Fibroblast of the conjunctiva (primary cell): ENCODE measurements around the gene ZBED6.
A peak's percentile ranks its signal among the peaks of the same experiment; 100 is the strongest.
"Not testable (repeated sequence)": the region's sequence is repeated elsewhere in the genome, so short reads cannot be mapped to it uniquely, and the experiment has no call there.

Experiments
- DNase-seq: peaks from one replicate; pipeline ENCODE4 v3.0.0-alpha.2; 2010; ENCODE audit warnings: low read depth

The ZBED6 gene, protein sequence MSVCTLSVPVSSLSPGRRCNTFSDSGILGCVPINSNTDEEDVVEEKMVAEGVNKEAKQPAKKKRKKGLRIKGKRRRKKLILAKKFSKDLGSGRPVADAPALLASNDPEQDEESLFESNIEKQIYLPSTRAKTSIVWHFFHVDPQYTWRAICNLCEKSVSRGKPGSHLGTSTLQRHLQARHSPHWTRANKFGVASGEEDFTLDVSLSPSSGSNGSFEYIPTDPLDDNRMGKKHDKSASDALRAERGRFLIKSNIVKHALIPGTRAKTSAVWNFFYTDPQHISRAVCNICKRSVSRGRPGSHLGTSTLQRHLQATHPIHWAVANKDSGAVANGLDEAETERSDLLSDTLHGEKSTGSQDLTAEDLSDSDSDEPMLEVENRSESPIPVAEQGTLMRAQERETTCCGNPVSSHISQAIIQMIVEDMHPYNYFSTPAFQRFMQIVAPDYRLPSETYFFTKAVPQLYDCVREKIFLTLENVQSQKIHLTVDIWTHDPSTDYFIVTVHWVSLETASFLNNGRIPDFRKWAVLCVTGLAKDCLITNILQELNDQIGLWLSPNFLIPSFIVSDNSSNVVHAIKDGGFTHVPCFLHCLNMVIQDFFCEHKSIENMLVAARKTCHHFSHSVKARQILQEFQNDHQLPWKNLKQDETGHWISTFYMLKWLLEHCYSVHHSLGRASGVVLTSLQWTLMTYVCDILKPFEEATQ (N-terminal part only)

DNA sequence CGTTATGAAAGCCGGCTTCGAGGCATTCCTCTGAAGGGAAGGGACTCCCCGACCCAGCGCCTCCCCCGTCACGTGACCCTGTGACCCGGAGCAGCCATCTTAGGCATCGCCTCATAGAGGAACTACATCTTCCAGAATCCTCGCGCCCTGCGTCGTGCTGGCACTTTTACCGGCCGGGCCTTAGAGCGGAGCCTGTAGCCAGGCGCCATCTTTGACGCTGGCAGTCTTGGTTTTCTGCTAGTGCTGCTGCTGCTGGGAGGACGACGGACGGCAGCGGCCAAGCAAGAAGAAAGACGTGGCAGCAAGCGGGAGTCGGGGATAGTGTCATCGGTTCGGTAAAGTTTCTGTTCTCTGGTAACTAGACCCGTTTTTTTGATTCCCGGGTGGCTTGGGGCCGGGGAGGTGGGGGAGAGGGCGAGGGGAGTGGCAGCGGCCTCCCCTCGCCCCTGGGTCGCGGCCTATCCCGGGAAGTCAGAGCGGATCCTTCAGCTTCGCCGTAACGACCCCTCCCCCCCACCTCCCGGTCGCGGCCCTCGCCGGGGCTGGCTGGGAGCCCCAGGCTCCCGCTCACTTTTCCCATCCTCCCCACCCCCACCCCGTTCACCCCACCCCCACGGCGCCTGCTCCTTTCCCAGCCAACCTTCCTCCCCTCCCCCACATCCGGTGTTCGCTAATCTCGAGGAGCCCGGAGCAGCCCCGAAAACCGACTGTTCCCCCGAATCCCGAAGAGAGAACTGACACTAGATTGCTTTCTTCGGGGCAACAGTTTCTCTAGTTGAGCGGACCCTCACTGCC, at the start of gene ZBED6, which contains the start of gene ZC3H11A:
ZBED6 (plus strand) TSS at position 183 of the 795 bp plus-strand sequence. CDS start 1,900 bp downstream, outside the sequence.
ZC3H11A (plus strand) TSS at position 183 of the 795 bp plus-strand sequence. CDS start 21,448 bp downstream, outside the sequence.
- peak; percentile 97 for DNase-seq

DNA sequence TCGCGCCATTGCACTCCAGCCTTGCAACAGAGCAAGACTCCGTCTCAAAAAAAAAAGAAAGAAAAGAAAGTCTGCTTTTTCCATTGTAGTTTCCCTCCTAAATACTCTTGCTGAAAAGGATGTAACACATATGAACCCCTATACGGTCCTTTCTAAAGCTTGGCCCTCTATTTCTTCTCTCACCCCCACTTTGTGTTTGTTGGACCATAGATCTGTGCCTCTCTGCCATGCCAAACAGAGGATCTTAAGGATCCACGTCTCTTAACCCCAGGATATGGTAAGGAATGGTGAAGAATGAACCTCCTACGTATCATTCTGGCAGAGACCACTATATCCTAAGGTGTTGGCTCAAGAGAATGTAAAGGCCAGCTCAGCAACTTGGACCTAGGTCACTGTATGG, 49.1 kb upstream of the ZBED6 start:
- DNase-seq = no peak

DNA sequence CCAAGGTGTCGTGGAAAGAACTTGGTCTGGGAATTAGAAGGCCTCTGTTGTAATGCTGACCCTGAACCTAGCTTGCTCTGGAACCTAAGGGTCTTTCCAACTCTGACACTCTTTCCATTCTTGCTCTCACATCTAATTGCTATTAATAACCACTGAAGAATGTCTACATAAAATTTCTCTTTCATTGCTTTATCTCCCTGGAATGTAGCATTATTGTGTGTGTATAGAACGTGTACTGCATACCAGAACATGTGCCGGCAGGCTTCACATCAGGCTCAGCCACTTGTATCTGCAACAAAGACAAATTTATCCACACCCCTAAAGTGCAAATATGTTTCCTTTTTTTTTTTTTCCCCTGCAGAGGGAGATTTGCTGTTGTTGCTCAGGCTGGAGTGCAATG, 44.4 kb upstream of the ZBED6 start:
- no peak for DNase-seq

DNA sequence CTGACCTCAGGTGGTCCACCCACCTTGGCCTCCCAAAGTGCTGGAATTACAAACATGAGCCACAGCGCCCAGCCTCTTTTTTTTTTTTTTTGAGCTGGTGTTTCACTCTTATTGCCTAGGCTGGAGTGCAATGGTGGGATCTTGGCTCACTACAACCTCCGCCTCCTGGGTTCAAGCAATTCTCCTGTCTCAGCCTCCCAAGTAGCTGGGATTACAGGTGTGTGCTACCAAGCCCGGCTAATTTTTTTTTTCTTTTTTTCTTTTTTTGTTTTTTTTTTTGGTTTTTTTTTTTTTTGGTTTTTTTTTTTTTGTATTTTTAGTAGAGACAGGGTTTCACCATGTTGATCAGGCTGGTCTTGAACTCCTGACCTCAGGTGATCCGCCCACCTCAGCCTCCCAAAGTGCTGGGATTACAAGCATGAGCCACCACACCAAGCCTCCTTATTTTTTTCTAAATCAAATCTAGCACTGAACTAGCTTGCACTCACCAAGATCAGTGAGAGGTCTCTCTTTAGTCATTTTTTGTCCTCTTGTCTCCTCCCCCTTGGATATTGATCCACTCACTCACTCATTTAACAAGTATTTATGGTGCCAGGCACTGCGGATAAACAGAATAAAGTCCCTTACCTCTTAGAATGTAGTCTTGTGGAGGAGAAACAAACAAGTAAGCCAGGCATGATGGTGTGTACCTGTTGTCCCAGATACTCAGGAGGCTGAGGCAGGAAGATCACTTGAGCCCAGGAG, 43.6 kb upstream of the ZBED6 start:
- DNase-seq = not testable (repeated sequence)

DNA sequence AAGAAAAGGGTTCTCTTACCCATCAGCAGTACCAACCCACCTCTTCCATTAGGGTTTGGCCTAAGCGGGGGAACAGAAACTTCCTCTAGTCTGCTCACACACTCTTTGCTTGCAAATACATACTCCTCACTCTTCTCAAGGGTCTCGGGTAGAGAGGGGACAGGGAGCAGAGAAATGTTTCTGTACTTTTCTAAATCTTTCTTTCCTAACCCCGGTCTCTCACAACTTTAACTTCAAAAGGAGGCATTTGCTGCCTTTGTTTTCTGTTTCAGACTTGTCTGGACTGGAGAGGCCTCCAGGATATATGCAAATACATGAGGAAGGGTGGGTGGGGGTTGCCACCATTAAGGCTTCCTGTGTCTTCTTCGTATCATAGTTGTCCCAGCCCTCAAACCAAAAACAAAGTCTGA, 41.0 kb upstream of the ZBED6 start:
- DNase-seq = no peak

DNA sequence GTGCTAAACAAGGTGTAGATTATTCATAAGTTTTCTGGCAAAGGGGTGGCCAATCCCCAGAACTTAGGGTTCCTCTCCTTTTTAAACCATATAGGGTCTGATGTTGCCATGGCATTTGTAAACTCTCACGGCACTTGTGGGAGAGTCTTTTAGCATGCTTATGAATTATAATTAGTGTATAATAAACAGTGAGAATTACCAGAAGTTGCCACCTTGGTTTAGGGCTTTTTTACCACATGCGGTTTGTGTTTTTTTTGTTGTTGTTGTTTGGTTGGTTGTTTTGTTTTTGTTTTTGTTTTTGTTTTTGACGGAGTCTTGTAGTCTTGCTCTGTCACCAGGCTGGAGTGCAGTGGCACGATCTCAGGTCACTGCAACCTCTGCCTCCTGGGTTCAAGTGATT, 39.4 kb upstream of the ZBED6 start:
- no peak for DNase-seq

DNA sequence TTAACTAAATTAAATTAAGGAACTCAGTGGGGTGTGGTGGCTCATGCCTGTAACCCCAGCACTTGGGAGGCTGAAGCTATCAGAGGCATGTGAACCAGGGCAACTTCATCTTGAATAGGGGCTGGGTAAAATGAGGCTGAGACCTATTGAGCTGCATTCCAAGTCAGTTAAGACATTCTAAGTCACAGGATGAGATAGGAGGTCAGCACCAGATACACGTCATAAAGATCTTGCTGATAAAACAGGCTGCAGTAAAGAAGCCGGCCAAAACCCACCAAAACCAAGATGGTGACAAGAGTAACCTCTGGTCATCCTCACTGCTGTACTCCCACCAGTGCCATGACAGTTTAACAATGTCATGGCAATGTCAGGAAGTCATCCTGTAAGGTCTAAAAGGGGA, 36.7 kb upstream of the ZBED6 start:
- not testable (repeated sequence) for DNase-seq

DNA sequence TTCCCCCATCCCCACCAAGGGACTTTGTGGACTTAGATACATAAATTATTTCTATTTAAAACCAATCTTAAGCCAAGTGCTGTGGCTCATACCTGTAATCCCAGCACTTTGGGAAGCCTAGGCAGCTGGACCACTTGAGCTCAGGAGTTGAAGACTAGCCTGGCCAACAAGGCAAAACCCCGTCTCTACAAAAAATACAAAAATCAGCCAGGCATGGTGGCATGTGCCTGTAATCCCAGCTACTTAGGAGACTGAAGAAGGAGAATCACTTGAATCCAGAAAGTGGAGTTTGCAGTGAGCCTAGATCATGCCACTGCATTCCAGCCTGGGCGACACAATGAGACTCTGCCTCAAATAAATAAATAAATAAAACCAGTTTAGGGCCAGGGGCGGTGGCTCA, 34.9 kb upstream of the ZBED6 start:
- no peak for DNase-seq

DNA sequence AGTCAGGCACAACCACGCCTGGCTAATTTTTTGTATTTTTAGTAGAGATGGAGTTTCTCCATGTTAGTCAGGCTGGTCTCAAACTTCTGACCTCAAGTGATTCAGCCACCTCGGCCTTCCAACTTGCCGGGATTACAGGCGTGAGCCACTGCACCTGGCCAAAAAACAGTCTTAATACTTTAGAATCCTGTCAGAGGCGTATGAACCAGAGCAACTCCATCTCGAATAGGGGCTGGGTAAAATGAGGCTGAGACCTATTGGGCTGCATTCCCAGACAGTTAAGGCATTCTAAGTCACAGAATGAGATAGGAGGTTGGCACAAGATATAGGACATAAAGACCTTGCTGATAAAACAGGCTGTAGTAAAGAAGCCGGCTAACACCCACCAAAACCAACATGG, 33.5 kb upstream of the ZBED6 start:
- DNase-seq = not testable (repeated sequence)

DNA sequence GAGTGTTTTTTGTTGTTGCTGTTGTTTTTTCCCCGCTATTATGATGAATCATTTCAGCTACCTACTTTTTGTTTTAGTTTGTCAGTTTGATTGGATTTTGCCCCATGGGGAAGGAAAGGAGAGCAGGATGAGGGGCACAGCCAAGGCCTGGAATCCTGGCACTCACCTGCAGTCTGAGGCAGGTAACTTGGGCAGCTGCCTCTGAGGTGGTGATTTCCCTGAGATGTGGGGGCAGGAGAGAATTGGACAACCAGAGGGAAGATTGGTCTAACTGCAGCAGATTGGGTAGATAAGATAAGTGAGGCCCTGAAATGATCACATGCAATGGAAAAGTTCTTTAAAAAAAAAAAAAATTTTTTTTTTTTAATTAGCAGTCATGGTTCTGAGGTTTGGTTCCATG, 31.9 kb upstream of the ZBED6 start:
- no peak for DNase-seq

DNA sequence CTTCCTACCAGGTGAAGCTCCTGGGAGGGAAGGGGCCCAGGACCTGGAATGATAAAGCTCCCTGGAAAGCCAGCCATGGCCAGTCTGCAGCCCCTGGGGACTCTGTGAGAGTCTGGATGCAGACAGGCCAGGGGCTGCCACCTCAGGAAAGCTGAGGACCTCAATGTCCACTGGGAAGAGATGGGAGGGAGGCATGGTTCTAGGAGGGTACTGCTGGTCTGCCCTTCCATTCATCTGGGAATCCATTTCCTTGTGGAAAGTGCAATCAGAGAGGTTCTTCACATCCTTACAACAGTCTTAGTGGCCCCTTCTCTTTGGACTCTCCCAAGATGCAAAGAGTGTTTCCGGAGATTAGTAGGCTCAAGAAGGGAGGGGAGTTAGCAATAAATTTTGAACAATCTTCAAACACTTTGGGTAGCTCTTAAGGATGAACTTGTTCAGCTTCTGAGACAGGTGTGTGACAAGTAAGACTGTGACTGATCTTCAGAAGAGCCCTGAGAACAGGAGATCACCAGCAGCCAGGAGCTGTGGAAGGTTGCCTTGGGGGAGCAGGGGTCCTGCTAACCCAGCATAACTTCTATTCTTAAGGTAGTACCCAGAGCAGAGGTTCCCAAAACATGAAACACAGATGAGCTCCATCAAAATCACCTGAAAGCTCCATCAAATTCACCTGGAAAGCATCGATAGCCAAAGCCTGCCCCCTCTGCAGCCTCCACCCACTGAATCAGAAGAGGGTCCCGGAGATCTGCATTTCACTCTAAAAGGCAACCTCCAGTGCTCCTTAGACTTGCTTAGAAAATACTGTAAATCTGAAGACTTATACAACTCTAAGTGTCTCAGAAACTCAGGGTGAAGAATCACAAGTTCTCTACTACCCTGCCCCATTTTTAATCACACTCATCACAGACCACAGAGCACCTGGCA, 31.1 kb upstream of the ZBED6 start:
- no peak for DNase-seq

DNA sequence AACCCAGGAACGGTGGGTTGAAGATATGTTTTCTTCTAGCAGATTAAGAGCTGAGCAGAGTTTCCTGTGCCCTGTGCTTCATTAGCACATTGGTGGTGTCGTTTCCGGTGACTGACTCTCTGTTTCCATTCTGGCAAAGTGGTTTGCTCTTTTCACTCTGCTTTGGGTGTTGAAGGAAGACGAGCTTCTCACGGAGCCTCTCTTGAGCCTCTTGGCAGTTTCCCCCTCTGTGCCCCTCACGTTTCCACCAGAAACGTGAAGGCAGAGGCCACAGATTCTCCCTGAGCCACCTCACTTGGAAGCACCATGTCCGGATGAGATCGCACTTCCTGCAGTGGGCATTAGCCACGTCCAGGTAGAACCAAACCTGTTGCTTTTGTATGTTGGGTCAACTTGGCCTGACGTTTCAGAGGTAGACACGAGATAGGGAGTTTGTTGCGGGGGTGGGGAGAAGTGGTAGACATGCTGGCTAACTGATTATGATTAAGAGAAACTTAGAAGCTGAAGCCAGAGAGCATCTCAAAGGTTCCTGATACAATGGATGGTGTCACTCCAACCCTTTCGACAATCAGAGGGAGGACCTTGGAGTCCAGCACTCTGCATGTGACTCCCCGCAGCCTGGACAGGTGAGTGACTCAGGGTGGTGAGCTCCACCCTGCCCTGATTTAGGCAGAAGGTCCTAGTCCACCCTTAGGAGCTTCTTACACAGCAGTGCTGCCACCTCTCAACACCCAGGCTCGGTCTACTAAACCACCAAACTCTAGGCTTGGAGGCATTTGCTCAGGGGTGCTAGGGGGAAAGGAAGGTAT, 30.2 kb upstream of the ZBED6 start, which contains the start of gene LAX1:
LAX1 (plus strand) TSS at position 155 of the 809 bp plus-strand sequence; CDS start at position 538, 383 bp downstream.
- no peak for DNase-seq

DNA sequence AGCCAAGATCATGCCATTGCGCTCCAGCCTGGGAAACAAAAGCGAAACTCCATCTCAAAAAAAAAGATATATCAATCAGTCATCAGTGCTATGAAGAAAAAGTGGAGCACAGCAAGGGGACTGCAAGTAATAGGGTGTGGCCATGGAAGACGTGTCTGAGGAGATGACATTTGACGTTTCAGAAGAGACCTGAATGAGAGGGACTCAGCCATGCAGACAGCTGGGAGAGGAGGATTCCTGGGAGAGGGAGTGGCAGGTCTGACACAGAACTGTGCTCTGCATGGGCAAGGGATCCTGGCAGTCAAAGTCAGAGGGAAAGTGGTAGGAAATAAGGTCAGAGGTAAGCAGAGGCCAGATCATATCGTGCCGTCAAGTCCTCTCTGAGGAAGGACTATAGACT, 27.2 kb upstream of the ZBED6 start:
- no peak for DNase-seq

DNA sequence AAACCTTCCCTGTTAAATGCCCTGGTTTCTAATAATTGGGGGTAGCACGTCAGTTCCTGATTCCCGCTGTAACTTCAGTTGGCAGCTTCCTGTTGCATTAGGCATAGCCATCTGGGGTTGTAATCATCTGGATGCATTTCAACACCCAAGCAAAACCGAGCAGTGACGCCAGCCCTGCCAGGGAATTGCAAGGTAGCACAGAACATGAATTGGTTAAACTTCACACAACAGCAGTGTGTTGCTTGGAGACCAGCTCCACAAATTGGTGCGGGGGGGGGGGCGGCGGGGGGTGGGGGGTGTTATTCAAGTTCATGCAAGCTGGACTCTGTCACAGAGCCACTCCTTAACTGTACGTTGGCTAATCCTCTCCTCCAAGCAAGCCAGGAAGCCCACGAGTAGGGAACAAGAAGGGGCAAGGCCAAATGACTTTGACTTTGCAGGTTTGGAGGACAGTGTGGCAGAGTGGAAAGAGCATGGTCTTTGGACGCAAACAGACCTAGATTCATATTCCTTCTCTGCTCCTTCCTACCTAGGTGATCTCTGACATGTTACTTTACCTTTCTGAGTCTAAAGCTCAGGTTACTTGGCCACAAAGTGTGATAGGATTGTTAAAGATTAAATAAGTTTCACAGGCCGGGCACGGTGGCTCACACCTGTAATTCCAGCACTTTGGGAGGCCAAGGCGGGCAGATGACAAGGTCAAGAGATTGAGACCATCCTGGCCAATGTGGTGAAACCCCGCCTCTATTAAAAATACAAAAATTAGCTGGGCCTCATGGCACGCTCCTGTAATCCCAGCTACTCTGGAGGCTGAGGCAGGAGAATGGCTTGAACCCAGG, 25.7 kb upstream of the ZBED6 start:
- peak; percentile 83 for DNase-seq

DNA sequence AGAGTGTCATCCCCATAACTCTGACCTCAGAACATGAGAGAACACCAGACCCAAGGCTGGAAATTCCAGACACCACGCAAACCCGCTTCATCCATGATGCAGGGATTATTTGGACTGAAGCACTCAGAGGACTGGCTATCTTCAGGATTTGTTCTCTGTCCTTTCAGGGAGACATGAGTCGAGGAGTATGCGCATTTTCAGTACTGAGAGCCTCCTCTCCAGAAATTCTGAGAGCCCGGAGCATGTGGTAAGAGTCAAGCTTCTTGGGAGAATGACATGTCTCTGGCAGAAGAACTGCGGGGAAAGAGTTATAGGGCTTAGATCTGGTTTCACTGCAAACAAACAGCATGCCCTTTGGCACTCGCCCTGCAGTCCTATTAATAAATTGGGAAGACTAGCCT, 23.5 kb upstream of the ZBED6 start:
- no peak for DNase-seq

DNA sequence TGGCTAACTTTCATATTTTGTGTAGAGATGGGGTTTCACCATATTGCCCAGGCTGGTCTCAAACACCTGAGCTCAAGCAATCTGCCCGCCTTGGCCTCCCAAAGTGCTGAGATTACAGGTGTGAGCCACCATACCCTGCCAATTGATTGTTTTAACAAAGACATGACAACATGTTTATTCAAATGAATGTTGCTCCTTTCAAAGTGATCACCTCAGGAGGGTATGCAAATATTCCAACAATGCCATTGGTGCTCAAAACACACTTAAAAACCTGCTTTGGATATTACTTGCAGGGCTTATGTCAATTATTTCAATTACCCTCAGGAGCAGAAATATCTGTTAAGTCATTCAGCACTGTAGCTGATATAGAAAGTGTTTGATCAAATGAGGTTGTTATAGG, 22.6 kb upstream of the ZBED6 start:
- DNase-seq = no peak

DNA sequence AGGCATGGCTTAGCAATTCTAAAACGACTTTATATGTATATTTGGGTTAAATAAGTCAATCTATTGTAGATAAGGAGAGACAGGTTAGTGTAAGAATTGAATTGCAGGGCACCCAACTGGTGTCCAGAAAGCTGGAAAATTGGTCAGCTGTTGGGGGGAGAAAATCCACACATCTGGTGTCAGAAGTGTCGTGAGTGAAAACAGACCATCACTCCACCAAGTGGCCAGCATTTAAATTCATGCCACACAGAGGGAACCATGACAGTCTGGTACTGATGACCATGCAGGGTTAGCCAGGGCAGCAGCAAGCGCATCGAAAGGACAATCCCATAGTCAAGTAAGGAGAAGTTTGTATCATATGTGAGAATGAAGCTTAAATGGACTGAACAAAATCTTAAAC, 18.8 kb upstream of the ZBED6 start:
- DNase-seq = no peak

DNA sequence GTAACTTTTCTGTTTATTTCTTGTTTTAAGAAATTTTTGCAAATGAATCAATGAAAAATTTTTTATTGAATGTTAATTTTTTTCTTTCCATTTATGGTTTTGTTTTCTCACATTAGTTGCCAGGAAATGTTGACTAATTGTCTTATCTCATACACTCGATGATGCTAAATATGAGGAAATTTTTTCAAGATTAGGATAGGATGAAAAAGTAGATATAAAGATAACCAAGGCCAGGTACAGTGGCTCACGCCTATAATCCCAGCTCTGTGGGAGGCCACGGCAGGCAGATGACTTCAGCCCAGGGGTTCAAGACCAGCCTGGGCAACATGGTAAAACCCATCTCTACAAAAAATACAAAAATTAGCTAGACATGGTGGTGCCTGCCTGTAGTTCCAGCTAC, 17.8 kb upstream of the ZBED6 start:
- DNase-seq = no peak

DNA sequence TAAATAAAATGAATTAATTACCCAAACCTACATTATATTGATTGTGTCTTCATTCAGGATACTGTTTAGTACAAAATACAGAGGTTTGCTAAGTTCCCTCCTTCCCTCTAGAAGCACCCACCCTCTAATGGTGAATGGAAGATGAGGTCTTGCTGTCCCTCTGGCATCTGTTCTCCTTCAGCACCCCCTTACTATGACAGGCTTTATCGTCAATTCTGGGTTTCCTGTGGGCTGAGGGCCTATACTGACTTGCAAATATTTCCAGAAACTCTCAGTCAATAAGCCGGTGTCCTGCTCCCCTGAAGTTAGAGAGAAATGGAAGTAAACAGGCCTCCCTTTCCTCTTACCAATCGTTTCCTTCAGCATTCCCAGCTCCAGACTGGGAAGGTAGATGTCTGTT, 17.3 kb upstream of the ZBED6 start:
- DNase-seq = no peak
